Measurements from ENCODE around the gene ENTPD7. TPM values are rescaled to one million over a fixed set of nuclear protein-coding genes. Genes with fewer than 3 reads are reported as not detected.

ENTPD7 gene
- total and polyA plus RNA-seq, 9 of the 15 experiments (the other 6 are each of a cell fraction or from before 2014, with no cell fraction given): 1.4 to 13.9 (median 8.5) TPM

GRCh38 chr10:99732033-99732842, 72.9 kb downstream of the ENTPD7 start, which contains the start of the genes COX15 and CUTC (continued):
- TF ChIP-seq CEBPZ (IDR thresholded peaks at IDR 0.05; ENCODE audit: borderline replicate concordance, low read depth, low read length) (no peak), CBX8 (IDR thresholded peaks at IDR 0.05; ENCODE audit: borderline replicate concordance, extremely low read depth, low read depth, low read length, poor library complexity, severe bottlenecking) (no peak), PHB2 (IDR thresholded peaks at IDR 0.05; ENCODE audit: low read depth) (no peak), CBX2 (IDR thresholded peaks at IDR 0.05; ENCODE audit: insufficient read depth, low read length, poor library complexity, severe bottlenecking) (no peak), ARID3B (CRISPR knock-in tag; IDR thresholded peaks at IDR 0.05; ENCODE audit: borderline replicate concordance) (no peak), CREM (IDR thresholded peaks at IDR 0.05; ENCODE audit: low read depth) (peak; percentile 39), ZNF431 (CRISPR knock-in tag; IDR thresholded peaks at IDR 0.05) (no peak), RNF219 (CRISPR knock-in tag; IDR thresholded peaks at IDR 0.05) (no peak), ZNF518B (CRISPR knock-in tag; IDR thresholded peaks at IDR 0.05) (no peak), ZNF41 (CRISPR knock-in tag; conservative IDR thresholded peaks at IDR 0.05) (no peak), TCF7L2 (IDR thresholded peaks at IDR 0.05; ENCODE audit: low read depth, low read length) (no peak), ZNF280B (CRISPR knock-in tag; IDR thresholded peaks at IDR 0.05) (no peak)
